GM18951 (cell line): Measurements from ENCODE around the gene CCDC86.

Experiments used
- POLR2A ChIP-seq: IDR thresholded peaks from 4 replicates; pipeline ENCODE4 v1.6.1; 2011; ENCODE audit warnings: mild to moderate bottlenecking; ENCODE audit not compliant: insufficient read length, insufficient read depth; ENCODE audit errors: extremely low read depth
- in situ Hi-C: fragments of 300-500 bp; cut with MboI; formaldehyde crosslinking; loops from one replicate; pipeline ENCODE4 v1.12.0; 2022; ENCODE audit warnings: low sequenced_read_pairs, mixed read lengths, inconsistent platforms; ENCODE audit not compliant: unreplicated experiment

Gene CCDC86

DNA sequence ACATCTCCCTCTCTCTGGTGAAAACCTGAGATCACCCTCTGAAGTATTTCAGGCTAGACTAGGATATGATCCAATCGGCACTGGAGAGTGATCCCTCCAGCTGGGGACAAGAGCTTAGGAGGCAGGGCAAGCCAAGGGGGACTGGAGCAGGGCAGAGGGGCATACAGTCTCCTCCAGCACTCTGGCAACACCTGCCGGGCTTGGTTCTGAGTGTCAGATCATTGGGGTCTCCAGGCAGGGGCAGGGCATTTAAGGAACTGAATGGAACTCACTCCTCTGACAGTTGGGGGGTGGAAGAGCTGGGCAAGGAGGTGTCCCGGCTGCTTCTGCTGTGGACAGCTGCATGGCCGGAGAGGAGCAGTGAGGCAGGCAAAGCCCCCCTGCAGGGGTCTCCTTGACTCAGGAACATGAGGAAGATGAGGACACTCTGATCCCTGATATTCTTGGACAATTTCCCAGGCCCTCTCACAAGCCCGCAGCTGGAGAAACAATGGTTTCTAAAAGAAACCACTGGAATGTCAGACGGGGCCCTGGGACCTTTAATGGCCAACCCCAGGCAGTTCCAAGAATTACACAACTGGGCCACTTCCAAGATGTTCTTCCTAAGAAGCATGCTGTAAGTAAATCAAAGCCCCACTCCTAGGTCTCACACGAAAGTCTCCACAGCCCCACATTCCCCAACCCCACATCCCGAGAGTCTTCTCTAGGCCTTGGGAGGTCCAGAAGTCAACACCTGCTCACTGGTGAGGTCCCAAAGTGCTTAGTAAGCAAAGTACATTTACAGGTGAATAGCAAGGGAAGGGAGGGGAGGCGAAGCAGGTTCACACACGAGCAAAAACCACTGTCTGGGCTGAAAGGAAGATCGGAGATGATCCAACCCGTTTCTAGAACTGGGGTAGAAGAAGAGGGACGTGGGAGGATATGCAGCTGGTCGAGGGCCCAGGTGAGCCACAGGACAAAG is 1.2 kb upstream of the CCDC86 start:
- in situ Hi-C loops: no loop called here
- TF ChIP-seq POLR2A: no peak

GRCh38 chr11:60842668-60843600 is 1.0 kb downstream of the CCDC86 start:
- in situ Hi-C loops: no loop called here
- no peak for TF ChIP-seq POLR2A

GRCh38 chr11:60844045-60844869 is 2.3 kb downstream of the CCDC86 start:
- TF ChIP-seq POLR2A: no peak
- in situ Hi-C loops: no loop called here

DNA sequence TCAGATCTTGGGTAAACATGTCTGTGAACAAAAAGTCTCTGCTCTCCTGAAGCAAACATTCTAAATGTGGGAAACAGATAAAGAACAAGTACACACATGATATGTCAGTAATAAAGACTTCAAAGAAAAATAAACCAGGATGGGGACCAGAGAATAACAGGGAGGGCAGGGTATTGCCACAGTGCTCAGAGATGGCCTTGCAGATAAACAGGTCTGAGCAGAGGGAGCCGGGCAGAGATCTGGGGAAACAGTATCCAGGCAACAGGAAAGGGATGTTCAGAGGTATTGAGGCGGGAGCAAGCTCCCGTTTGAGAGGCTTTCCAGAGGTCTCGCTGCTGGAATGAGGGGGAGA is 2.9 kb downstream of the CCDC86 start:
- TF ChIP-seq POLR2A: no peak
- in situ Hi-C loops: no loop called here

GRCh38 chr11:60845338-60845737 is 3.4 kb downstream of the CCDC86 start:
- TF ChIP-seq POLR2A: no peak
- in situ Hi-C loops: no loop called here

DNA sequence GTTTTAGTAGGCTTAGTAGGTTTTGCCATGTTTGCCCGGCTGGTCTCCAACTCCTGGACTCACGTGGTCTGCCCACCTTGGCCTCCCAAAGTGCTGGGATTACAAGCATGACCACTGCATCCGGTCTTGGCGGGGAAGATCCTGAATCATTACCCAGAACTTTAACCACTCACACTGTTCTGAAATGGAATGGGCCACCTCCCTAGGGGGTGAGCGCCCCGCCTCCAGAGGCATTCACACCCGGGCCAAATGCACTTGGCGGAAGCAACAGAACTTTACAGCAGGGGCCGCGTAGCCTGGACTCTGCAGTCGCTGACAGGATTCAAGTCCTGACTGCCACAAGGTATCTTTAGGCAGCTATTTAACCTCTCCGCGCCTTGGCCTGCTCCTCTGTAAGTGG is 5.4 kb downstream of the CCDC86 start:
- TF ChIP-seq POLR2A: no peak
- in situ Hi-C loops: no loop called here

DNA sequence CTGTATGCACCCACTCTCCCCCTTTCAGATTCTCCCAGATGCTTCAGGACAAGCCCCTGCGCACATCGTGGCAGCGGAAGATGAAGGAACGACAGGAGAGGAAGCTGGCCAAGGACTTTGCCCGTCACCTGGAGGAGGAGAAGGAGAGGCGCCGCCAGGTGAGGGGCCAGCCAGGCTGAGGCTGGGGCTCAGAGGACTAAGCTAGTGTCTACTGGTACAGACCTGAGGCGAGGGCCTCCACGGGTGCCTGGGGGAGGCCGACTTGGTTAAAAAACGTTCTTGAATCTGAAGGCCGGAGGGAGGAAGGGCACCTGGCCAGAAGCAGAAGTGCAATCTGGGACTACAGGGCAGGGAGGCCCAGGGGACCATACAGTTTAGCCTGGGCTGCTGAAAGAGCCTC is 6.0 kb downstream of the CCDC86 start:
- in situ Hi-C loops: no loop called here

GRCh38 chr11:60848714-60849151 is 6.8 kb downstream of the CCDC86 start:
- TF ChIP-seq POLR2A: no peak
- in situ Hi-C loops: no loop called here

More for the DNA sequence above, 6.0 kb downstream of the CCDC86 start:
- no peak for TF ChIP-seq POLR2A

DNA sequence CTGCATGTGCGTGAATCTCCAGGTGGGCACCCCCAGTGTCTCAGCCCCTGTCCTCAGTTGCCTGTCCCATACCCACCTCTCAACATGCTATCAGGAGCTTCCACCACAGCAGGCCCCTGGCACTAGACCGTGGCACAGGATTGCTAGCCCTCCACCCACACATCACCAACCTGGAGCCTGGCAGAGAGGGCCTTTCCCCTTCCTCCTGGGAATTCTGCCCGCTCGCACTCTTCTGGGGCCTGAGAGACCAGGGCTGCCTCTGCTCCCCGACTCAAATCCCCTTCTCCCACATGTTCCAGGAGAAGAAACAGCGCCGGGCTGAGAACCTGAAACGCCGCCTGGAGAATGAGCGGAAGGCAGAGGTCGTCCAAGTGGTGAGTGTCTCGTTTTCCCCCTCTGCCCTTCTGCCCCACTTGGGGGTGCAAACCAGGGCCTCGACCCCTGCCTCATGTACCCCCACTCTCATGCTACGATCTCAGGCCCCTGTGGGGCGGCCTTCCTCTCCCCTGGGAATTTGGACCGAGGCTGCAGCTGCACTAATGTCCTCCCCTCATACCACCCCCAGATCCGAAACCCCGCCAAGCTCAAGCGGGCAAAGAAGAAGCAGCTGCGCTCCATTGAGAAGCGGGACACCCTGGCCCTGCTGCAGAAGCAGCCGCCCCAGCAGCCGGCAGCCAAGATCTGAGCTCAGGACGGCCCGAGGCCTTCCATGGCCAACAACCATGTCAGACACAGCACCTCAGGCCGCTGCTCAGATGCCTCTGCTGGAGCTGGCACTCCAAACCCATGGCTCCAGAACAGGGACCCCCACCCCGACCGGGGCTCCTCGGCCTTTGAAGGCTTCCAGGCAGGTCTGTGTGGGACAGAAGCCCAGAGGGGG is 8.0 kb downstream of the CCDC86 start:
- in situ Hi-C loops: no loop called here
- TF ChIP-seq POLR2A: no peak

DNA sequence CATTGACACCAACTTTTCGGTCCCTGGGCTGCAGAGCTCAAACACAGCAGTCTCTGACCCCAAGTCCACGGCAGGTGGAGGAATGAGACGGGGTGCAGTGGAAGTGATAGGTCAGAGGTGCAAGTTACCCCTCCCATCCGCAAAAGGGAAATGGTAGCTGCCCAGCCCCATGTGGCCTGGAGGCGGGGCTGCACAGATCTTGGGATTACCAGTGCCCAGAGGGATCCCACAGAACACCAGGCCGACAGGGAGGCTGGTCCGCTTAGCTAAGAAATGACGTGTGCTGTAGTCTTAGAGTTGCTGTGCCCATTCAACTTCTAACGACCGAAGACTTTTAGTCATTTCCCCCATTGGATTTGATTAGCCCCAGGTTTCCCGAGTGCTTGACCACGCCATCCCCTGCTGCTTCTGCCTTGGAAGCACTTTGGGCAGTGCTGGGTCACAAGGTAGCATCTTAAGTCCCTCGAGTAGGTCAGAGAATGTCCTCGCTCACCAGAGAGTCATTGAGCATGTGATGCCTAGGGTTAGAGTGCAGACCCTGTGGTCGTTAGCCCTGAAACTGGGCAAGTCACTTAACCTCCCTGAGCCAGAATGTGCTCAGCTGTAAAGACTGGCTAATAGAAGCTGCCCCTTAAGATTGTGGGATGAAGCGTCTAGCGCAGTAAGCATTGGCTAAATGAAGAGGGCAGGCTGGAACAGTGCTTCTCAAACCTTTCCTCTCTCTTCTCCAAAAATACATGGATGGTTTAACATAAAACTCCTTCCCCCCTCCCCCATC is 9.6 kb downstream of the CCDC86 start:
- in situ Hi-C loops: no loop called here
- TF ChIP-seq POLR2A: no peak
